Measurements from ENCODE around the gene AK5. TPM values are rescaled to one million over a fixed set of nuclear protein-coding genes. Genes with fewer than 3 reads are reported as not detected.

Gene AK5
- total RNA-seq, 1 experiment from 2014 or later, result 0.35 TPM

DNA sequence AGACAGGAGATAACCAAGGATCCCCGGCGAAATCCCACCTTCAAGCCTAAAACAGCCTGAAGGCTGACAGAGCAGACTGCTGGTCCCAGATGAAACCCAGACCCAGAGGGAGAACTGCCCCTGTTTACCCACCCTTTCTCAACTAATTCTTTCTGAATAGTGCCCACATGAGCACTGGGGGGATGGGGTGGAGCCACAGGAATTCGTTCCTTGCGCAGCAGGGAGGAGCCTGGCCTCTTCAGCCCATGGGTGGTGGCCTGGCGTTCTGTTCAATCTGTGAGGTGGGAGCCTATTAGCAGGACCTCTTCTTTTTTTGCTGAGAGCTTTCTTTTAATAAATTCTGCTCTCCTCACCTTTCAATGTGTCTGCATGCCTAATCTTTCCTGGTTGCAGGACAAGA is 6.6 kb upstream of the AK5 start:
- H3K27me3 ChIP-seq (ENCODE audit: control insufficient read depth, insufficient read depth, low read length), result peaks cover 21% of the 10 kb centered on the region
- DNase-seq, result peak; percentile 33

DNA sequence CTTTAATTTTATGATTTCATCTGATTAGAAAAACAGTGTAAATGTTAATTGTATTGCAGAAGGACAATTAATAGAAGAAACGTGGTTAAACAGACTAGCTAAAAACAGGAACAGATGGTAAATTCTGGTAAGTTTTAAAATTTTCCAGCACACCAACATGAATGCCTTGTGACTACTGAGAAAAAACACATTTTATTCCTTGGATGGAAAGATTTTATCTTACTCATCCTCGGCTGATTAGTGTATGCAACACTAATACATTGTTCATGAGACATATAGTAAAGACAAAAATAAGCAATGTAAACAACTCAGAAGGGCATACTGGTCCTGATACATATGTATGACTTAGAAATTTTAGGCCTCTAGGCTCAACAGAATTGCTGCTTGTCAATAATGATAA is 4.9 kb upstream of the AK5 start:
- DNase-seq, result no peak
- peaks cover 31% of the 10 kb centered on the region for H3K27me3 ChIP-seq (ENCODE audit: control insufficient read depth, insufficient read depth, low read length)
- H3K36me3 ChIP-seq (replicated peaks; ENCODE audit: control insufficient read depth, insufficient read depth, low read length), result no peaks in the 10 kb centered on the region
- no peak overlapping the region for H3K4me3 ChIP-seq (ENCODE audit: insufficient read depth, low read depth, low read length)

More for the DNA sequence above, 6.6 kb upstream of the AK5 start:
- H3K36me3 ChIP-seq (replicated peaks; ENCODE audit: control insufficient read depth, insufficient read depth, low read length), result no peaks in the 10 kb centered on the region
- H3K4me3 ChIP-seq (ENCODE audit: insufficient read depth, low read depth, low read length), result no peak overlapping the region

DNA sequence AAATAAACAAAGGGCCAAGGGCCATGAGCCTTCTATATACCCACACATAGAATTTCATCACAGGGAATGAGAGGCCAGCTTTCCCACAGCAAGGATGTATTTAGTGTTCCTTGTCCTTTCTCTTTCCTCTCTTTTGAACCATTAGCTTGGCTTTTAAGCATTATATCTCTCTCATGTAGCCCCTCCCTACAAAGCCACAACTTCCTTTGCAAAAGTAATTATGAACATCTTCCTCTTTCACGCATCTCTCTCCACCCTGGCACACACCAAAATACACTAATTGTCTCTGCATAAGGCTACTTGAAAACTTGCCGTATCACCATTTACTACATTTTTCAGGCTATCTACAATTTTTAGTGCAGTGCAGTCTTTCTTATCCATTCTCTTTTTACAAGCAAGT is 1.9 kb upstream of the AK5 start:
- no peaks in the 10 kb centered on the region for H3K36me3 ChIP-seq (replicated peaks; ENCODE audit: control insufficient read depth, insufficient read depth, low read length)
- no peak overlapping the region for H3K4me3 ChIP-seq (ENCODE audit: insufficient read depth, low read depth, low read length)
- H3K27me3 ChIP-seq (ENCODE audit: control insufficient read depth, insufficient read depth, low read length), result peaks cover 49% of the 10 kb centered on the region
- DNase-seq, result no peak

DNA sequence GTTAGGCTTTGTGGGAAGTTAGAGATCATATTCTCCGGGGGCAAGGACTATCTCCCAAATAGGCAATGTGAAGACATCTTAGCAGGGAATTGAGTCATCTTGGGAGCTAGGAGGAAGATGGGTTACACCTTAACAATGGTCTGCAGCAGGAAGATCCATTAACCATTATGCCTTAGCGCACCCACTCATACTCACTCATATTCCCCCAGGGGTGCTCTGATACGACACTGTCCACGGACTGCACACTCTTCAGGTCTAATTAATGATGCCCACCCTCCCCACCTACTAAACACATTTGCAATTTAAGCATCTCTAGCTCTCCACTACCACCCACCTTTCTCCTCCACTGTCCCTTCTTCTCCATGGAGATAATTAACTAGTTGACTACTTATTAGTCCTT is 857 bp upstream of the AK5 start:
- Histone ChIP-seq H3K4me3 (ENCODE audit: insufficient read depth, low read depth, low read length) (no peak overlapping the region), H3K36me3 (replicated peaks; ENCODE audit: control insufficient read depth, insufficient read depth, low read length) (no peaks in the 10 kb centered on the region), H3K27me3 (ENCODE audit: control insufficient read depth, insufficient read depth, low read length) (peaks cover 52% of the 10 kb centered on the region)
- DNase-seq, result no peak

DNA sequence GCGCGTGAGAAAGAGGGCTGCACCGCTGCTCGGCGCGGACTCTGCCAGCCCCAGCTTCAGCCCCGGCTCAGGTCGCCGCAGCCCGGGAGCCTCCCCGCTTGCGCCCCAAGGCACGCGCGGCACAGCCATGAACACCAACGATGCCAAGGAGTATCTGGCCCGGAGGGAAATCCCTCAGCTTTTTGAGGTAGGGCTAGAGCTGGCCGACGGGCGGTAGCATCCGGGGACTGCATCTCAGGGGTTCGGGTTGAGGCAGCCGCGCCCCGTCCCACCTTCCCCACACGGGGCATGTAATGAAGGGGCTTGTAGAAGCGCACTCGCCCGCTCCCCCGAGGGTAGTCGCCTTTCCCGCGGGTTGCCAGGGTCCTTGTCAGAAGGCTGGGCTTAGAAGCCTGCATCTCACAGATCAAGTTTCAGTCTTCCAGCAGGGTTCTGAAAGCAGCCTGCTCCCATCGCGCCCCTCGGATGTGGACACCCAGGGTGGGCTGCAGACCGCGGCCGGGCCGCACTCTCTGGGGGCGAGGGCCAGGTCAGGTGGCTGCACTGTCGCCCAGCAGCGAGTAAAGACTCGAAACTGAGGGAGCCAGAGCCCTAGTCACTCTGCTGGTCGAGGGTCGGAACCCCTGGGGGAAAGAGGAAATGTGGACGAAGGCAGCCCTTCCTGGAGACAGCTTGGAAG is 507 bp downstream of the AK5 start:
- Histone ChIP-seq H3K4me3 (ENCODE audit: insufficient read depth, low read depth, low read length) (peak overlapping the region; percentile 65), H3K36me3 (replicated peaks; ENCODE audit: control insufficient read depth, insufficient read depth, low read length) (no peaks in the 10 kb centered on the region), H3K27me3 (ENCODE audit: control insufficient read depth, insufficient read depth, low read length) (peaks cover 52% of the 10 kb centered on the region)
- DNase-seq, result peak; percentile 74

DNA sequence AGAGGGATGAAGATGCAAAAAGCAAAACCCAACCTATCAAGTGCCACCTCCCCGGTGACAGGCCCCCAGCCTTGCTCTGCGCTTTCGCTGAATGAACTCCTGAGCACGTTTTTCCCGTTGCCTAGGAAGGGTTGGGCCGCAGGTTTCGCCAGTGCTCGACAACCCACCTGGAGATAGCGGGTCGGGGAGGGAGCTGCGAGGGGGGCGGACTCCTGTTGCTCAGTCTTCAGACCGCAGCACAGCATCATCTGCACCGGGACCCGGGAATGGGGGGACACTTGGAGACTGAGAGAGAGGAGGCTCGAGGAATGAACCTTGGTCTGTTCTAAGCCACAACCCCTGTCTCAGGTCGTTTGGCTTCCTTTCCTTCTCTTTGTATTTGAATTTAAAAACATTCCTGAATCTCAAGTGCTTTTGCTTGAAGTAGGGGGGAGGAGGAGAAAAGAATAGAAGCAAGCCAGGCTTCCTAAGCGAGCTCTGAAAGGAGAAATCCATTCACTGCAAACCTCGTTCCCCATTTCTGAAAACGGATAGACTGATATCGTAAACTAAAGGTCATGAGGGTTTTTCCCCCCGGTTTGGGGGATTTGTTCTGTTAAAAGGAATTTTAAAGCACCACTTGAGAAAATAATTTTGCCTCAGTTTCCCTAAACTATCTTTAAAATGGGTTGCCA is 1.2 kb downstream of the AK5 start:
- peak overlapping the region; percentile 65 for H3K4me3 ChIP-seq (ENCODE audit: insufficient read depth, low read depth, low read length)
- H3K27me3 ChIP-seq (ENCODE audit: control insufficient read depth, insufficient read depth, low read length), result peaks cover 51% of the 10 kb centered on the region
- DNase-seq, result peak; percentile 75
- no peaks in the 10 kb centered on the region for H3K36me3 ChIP-seq (replicated peaks; ENCODE audit: control insufficient read depth, insufficient read depth, low read length)

DNA sequence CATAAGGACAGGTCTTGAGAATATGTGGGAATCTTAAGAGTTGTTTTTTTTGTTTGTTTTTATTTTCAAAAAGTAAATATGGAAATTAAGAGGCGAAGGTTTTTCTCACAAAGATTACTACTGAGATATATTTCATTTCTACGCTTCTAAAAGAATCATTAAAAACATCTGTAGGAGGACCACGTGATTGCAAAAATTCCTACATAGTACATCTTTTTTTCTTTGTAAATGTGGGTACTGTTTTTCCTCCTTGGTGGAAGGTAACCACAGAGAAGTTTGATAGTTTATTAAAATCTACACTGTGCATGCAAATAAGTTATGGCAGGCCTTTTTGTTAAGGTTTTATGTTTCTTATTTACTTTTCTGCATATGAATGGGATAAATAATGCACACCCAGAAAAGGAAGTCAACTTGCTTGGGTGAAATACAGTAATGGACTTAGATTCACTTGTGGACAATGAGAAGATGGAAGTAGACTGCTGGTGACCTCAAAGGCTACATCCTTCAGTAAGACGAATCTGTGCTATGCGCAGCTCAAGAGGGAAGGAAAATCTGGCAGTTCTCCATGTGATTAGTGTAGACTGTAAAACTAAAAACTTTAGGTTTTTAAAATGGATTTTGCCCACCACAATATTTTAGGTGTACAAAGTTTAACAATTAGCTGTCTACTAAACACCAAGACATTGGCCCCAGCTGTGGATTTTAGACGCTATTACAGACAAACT is 2.0 kb downstream of the AK5 start:
- DNase-seq, result no peak
- Histone ChIP-seq H3K27me3 (ENCODE audit: control insufficient read depth, insufficient read depth, low read length) (peaks cover 48% of the 10 kb centered on the region), H3K36me3 (replicated peaks; ENCODE audit: control insufficient read depth, insufficient read depth, low read length) (no peaks in the 10 kb centered on the region), H3K4me3 (ENCODE audit: insufficient read depth, low read depth, low read length) (no peak overlapping the region)

DNA sequence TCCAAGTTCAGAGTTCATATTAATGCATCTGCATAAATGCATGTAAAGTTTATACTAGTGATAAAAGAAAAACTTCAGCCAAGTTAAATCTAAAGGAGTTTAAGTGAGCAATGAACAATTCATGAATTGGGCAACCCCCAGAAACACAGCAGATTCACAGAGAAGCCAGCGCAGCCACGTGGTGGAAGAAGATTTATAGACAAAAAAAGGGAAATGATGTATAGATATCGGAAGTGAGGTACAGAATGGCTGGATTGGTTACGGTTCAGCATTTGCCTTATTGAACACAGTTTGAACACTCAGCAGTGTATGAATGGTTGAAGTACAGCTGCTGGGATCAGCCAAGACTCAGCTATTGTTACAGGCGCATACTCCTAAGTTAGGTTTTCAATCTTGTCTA is 5.7 kb downstream of the AK5 start:
- Histone ChIP-seq H3K4me3 (ENCODE audit: insufficient read depth, low read depth, low read length) (no peak overlapping the region), H3K27me3 (ENCODE audit: control insufficient read depth, insufficient read depth, low read length) (peaks cover 19% of the 10 kb centered on the region; the same call in 1 of the 2 replicates), H3K36me3 (replicated peaks; ENCODE audit: control insufficient read depth, insufficient read depth, low read length) (no peaks in the 10 kb centered on the region)
- DNase-seq, result no peak

DNA sequence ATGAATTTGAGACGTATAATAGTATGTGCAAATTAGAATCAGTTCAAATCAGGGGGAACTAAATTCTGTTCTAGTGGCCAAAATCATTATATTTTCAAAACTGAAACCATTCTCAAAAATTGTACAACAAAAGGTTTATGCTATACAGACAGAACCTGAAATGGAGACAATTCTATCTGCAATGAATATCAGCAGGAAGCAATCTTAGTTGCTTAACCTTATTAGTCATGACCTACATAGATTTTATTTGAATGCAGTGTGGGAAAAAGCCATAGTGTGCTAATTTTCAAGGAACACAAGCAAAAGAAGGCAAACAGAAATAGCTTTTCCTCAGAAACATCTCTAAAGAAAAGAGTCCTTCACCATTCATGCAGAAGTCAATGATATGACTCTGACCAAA is 6.5 kb downstream of the AK5 start:
- no peak for DNase-seq

GRCh38 chr1:77290576-77290975 is 8.8 kb downstream of the AK5 start:
- Histone ChIP-seq H3K4me3 (ENCODE audit: insufficient read depth, low read depth, low read length) (no peak overlapping the region), H3K36me3 (replicated peaks; ENCODE audit: control insufficient read depth, insufficient read depth, low read length) (no peaks in the 10 kb centered on the region), H3K27me3 (ENCODE audit: control insufficient read depth, insufficient read depth, low read length) (no peaks in the 10 kb centered on the region)
- DNase-seq, result no peak

More for the DNA sequence above, 6.5 kb downstream of the AK5 start:
- H3K4me3 ChIP-seq (ENCODE audit: insufficient read depth, low read depth, low read length), result no peak overlapping the region
- peaks cover 12% of the 10 kb centered on the region; the same call in 1 of the 2 replicates for H3K27me3 ChIP-seq (ENCODE audit: control insufficient read depth, insufficient read depth, low read length)
- no peaks in the 10 kb centered on the region for H3K36me3 ChIP-seq (replicated peaks; ENCODE audit: control insufficient read depth, insufficient read depth, low read length)

- H3K27me3 ChIP-seq (ENCODE audit: control insufficient read depth, insufficient read depth, low read length), result no peaks in the 10 kb centered on the region
- H3K36me3 ChIP-seq (replicated peaks; ENCODE audit: control insufficient read depth, insufficient read depth, low read length), result no peaks in the 10 kb centered on the region
- no peak overlapping the region for H3K4me3 ChIP-seq (ENCODE audit: insufficient read depth, low read depth, low read length)
- DNase-seq, result no peak
Measured at GRCh38 chr1:77292551-77292950, 10.7 kb downstream of the AK5 start.

DNA sequence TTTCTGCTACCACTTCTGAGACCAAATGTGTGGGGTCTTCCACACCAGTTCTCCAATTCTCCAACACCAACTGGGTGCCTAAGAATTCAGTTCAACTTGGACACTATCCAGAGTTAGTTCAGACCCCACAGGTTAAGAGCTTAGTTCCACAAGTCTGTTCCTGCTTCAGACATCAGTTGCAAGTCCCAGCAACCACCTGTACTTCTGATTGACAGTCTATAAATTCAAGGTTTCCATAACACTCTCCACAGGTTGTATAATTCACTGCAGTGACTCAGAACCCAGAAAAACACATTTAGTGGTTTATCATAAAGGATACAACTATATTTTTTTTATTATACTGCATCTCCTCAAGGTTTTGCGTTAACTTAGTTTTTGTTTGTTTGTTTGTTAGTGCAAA is 18.7 kb downstream of the AK5 start:
- Histone ChIP-seq H3K27me3 (ENCODE audit: control insufficient read depth, insufficient read depth, low read length) (no peaks in the 10 kb centered on the region), H3K4me3 (ENCODE audit: insufficient read depth, low read depth, low read length) (no peak overlapping the region), H3K36me3 (replicated peaks; ENCODE audit: control insufficient read depth, insufficient read depth, low read length) (no peaks in the 10 kb centered on the region)
- no peak for DNase-seq

- Histone ChIP-seq H3K36me3 (replicated peaks; ENCODE audit: control insufficient read depth, insufficient read depth, low read length) (no peaks in the 10 kb centered on the region), H3K4me3 (ENCODE audit: insufficient read depth, low read depth, low read length) (no peak overlapping the region), H3K27me3 (ENCODE audit: control insufficient read depth, insufficient read depth, low read length) (no peaks in the 10 kb centered on the region)
- DNase-seq, result no peak
Measured at GRCh38 chr1:77303387-77303786, 21.6 kb downstream of the AK5 start.

DNA sequence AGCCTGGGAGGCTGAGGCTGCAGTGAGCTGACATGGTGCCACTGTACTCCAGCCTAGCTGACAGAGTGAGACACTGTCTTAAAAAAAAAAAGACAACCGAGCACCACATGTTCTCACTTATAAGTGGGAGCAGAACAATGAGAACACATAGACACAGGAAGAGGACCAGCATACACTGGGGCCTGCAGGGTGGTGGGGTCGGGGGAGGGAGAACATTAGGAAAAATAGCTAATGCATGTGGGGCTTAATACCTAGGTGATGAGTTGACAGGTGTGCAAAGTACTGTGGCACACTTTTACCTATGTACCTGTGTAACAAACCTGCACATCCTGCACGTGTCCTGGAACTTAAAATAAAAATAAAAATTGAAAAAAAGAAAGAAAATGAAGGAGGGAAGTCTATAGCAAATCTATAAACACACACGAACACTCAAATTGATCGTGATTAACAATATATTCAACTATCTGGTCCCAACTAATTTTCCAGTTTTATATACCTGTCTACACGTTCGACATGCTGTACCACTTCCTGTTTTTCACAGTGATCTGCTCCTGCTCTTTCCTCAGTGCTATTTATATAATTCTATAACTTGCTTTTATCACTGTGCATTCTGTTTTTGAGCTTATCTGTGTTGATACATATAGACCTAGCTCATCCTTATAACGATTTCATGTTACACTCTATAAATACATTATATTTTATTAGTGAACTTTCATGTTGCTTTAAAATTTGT is 27.2 kb downstream of the AK5 start:
- no peak overlapping the region for H3K4me3 ChIP-seq (ENCODE audit: insufficient read depth, low read depth, low read length)
- no peaks in the 10 kb centered on the region for H3K27me3 ChIP-seq (ENCODE audit: control insufficient read depth, insufficient read depth, low read length)
- no peak for DNase-seq
- H3K36me3 ChIP-seq (replicated peaks; ENCODE audit: control insufficient read depth, insufficient read depth, low read length), result no peaks in the 10 kb centered on the region

Measured in H7 (cell line).